Lower leg skin (tissue), 4 donors: ENCODE data around the gene ZNF511. TPM values are rescaled to one million over a fixed set of nuclear protein-coding genes. Genes with fewer than 3 reads are reported as not detected.
A peak's percentile ranks its signal among the peaks of the same experiment; 100 is the strongest.
"Not testable (repeated sequence)": the region's sequence is repeated elsewhere in the genome, so short reads cannot be mapped to it uniquely, and the experiment has no call there.

Source experiments
- DNase-seq, 2 donors: peaks; one replicate each; pipeline ENCODE4 v3.0.0-alpha.2; 2019; ENCODE audit warnings: low spot score in 2 of 2
- H3K4me3 ChIP-seq: fragments of 200-600 bp; sonication (generic); 2 replicates; pipeline ENCODE4 v1.5.1; 2017; ENCODE audit warnings: mild to moderate bottlenecking, low read depth; ENCODE audit not compliant: poor library complexity, severe bottlenecking
- CTCF ChIP-seq, 3 donors: fragments of 450-650 bp; IDR thresholded peaks; one replicate each; pipeline ENCODE4 v1.5.1; 2016; ENCODE audit warnings: antibody characterized with exemption in 3 of 3, mild to moderate bottlenecking in 3 of 3, moderate library complexity in 2 of 3
- POLR2A ChIP-seq, 2 donors: fragments of 450-650 bp; IDR thresholded peaks; one replicate each; pipeline ENCODE4 v1.6.1; 2016 to 2017; ENCODE audit warnings: antibody characterized with exemption in 2 of 2, mild to moderate bottlenecking in 1 of 2, moderate library complexity in 1 of 2
- WGBS, 2 donors: methylation state at CpG; one replicate each; pipeline ENCODE4 v1.1.5; 2018; 5-methylcytosine and 5-hydroxymethylcytosine counted together
- intact Hi-C: fragments of 100-400 bp; cut with DNase I; formaldehyde crosslinking; loops from one replicate; pipeline ENCODE4 v1.15.0; 2023; ENCODE audit warnings: low total_unique reads
- total RNA-seq, 4 donors: library from RNA; depleted of rRNA; stranded (reverse); fragments of >200 nt; gene quantifications; one replicate each; pipeline ENCODE4 v1.1.0, GENCODE V29; 2016

The ZNF511 gene
- total RNA-seq, 4 donors from 2014 or later = 15.8 to 30.3 (median 22.0) TPM

DNA sequence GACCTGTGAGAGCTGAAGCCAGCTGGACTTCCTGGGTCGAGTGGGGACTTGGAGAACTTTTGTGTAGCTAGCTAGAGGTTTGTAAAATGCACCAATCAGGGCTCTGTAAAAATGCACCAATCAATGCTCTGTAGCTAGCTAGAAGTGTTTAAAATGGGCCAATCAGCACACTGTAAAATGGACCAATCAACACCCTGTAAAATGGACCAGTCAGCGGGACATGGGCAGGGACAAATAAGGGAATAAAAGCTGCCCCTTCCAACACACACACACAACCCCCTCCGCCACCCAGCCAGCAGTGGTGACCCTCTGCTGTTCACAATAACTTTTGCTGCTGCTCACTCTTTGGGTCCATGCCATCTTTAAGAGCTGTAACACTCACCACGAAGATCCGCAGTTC lies 7.1 kb downstream of the ZNF511 start:
- DNase-seq = no peak
- intact Hi-C loops = no loop called here
- TF ChIP-seq POLR2A (IDR thresholded peaks at IDR 0.05) = no peak
- no peak for TF ChIP-seq CTCF (IDR thresholded peaks at IDR 0.05)
- 83 to 90% methylated on average over 5 of the region's 5 CpGs for WGBS, 2 donors
- no peak overlapping the region for H3K4me3 ChIP-seq

DNA sequence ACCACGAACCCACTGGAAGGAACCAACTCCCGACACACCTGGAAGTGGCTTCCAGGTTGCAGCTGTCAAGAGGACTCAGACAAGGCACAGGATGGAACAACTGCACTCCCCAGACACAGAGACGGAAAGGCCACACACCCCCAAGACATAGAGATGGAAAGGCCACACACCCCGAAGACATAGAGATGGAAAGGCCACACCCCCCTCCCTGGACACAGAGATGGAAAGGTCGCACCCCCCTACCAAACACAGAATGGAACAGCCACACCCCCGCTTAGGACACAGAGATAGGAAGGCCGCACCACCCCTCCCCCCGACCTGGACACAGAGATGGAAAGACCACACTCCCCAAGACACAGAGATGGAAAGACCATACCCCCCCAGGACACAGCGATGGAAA lies 7.6 kb downstream of the ZNF511 start:
- DNase-seq = no peak
- 88 to 89% methylated on average over 9 of the region's 9 CpGs for WGBS, 2 donors
- intact Hi-C loops = no loop called here
- H3K4me3 ChIP-seq = no peak overlapping the region
- no peak for TF ChIP-seq CTCF (IDR thresholded peaks at IDR 0.05)
- no peak for TF ChIP-seq POLR2A (IDR thresholded peaks at IDR 0.05)

DNA sequence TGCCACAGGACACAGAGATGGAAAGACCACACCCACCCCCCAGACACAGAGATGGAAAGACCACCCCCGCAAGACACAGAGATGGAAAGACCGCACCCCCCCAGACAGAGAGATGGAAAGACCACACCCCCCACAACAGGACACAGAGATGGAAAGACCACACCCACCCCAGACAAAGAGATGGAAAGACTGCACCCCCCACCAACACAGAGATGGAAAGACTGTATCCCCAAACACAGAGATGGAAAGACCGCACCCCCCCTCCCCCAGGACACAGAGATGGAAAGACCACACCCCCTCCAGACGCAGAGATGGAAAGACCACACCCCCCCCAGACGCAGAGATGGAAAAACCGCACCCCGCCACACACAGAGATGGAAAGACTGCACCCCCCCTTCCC lies 8.0 kb downstream of the ZNF511 start:
- no peak for DNase-seq
- TF ChIP-seq POLR2A (IDR thresholded peaks at IDR 0.05) (no peak), CTCF (IDR thresholded peaks at IDR 0.05) (no peak)
- no peak overlapping the region for H3K4me3 ChIP-seq
- intact Hi-C loops = no loop called here
- WGBS, 2 donors = 68 to 70% methylated on average over 7 of the region's 7 CpGs

DNA sequence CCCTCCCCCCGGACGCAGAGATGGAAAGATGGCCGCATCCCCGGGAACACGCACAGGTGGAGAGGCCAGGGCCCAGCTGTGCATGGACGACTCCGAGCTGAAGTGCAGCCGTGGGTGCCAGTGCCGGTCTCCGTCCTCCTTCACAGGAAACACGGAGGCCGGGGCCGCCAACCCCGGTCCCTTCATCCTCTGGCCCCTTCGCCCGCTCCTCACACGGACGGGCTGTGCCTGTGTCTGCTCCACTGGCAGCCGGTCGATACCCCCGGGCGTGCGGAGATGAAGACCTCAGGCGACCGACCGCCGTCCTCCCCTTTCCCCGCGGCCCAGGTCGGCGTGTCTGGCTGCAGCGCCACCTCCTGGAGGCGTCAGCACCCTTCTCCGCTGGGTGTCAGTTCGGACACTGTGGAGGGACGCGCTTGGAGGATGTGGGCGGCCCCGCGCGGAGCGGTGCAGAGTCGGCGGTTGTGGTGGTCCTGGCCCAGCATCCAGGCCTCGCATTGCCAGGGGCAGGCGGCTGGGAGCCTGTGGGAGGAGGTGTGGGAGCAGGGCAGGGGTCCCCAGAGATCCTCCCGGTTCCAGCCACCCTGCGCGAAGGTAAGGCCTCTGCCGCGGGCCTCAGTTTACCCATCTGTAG lies 9.9 kb downstream of the ZNF511 start:
- intact Hi-C loops = no loop called here
- WGBS, 2 donors = 11 to 19% methylated on average over 20 to 47 of the region's 51 CpGs
- H3K4me3 ChIP-seq = no peak overlapping the region
- TF ChIP-seq POLR2A (IDR thresholded peaks at IDR 0.05) (no peak), CTCF (IDR thresholded peaks at IDR 0.05) (peak in 1 of 3 donors; percentile 70)
- peak in 1 of 2 donors; percentile 89 for DNase-seq

- WGBS, 2 donors = 91 to 92% methylated on average over 6 of the region's 6 CpGs
- intact Hi-C loops = not testable (repeated sequence)
Observed at GRCh38 chr10:133320852-133321422, 12.2 kb downstream of the ZNF511 start.

GRCh38 chr10:133322064-133322709 lies 13.5 kb downstream of the ZNF511 start:
- DNase-seq, H3K4me3 ChIP-seq, intact Hi-C loops: not testable (repeated sequence)
- WGBS, 2 donors = 72 to 74% methylated on average over 12 to 13 of the region's 14 CpGs

More at GRCh38 chr10:133320852-133321422, 12.2 kb downstream of the ZNF511 start:
- DNase-seq, H3K4me3 ChIP-seq: not testable (repeated sequence)
